OCI-LY1 (cell line): ENCODE measurements around the gene SDC3.

Source experiments
- CTCF ChIP-seq: fragments of 200-600 bp; sonication (generic), shearing (Covaris generic); IDR thresholded peaks from 2 replicates; pipeline ENCODE4 v1.5.1; 2017; ENCODE audit warnings: mild to moderate bottlenecking, antibody characterized with exemption, low read length, moderate library complexity, mixed read lengths
- EZH2 ChIP-seq: fragments of 200-600 bp; sonication (generic), shearing (Covaris generic); IDR thresholded peaks from 2 replicates; pipeline ENCODE4 v1.8.0; 2017; ENCODE audit warnings: borderline replicate concordance, mixed run types, mild to moderate bottlenecking, antibody characterized with exemption, low read length, moderate library complexity, mixed read lengths

DNA sequence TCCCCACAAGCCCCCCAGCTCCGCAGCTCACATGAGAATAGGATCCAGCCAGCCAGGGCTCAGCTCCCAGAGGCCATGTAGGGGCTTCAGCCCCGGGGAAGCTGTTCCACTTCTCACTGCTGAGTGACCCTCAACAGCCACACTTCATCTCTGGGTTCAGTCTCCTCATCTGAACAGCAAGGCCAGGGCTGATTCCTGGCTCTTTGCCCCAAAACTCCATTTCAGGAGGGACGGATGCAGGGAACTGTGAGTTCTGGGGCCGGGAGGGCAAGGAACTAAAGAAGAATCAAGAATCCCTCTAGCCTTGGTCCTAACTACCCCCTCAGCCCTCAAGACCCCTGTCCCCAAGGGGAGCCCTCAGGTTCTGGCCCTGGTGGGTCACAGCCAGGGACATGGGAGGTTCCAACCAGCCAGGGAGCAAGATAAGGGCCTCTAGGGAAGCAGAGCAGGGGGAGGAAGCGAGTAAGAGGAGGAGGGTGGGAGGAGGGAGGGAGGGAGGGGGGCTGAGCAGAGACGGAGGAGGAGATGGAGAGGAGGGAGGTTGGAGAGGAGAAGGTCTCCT is 13.1 kb downstream of the SDC3 start:
- TF ChIP-seq CTCF, result no peak
- TF ChIP-seq EZH2, result no peak
